ENCODE results near the gene ZSCAN9. TPM values are rescaled to one million over a fixed set of nuclear protein-coding genes. Genes with fewer than 3 reads are reported as not detected.

The ZSCAN9 gene
- total RNA-seq, 3 donors from 2014 or later: 14.1 to 15.7 (median 14.9) TPM

- DNase-seq (no peak), ATAC-seq (no peak)
- Histone ChIP-seq H3K4me3 (no peak overlapping the region), H3K36me3 (ENCODE audit: low read depth) (no peaks in the 10 kb centered on the region), H3K4me1 (ENCODE audit: low read depth) (peaks cover 9% of the 10 kb centered on the region), H3K9me3 (no peaks in the 10 kb centered on the region)
- TF ChIP-seq CTCF (IDR thresholded peaks at IDR 0.05): no peak
- intact Hi-C loops (cut with DNase I, micrococcal nuclease): no loop called here
These were observed 29.0 kb downstream of the ZSCAN9 start for GRCh38 chr6:28254121-28254519.

GRCh38 chr6:28257042-28257441 lies 32.0 kb downstream of the ZSCAN9 start:
- Histone ChIP-seq H3K4me1 (ENCODE audit: low read depth) (no peaks in the 10 kb centered on the region), H3K9me3 (no peaks in the 10 kb centered on the region), H3K4me3 (no peak overlapping the region), H3K36me3 (ENCODE audit: low read depth) (no peaks in the 10 kb centered on the region)
- DNase-seq (no peak), ATAC-seq (no peak)
- intact Hi-C loops (cut with DNase I, micrococcal nuclease): no loop called here
- no peak for TF ChIP-seq CTCF (IDR thresholded peaks at IDR 0.05)

GRCh38 chr6:28258877-28259777 lies 34.1 kb downstream of the ZSCAN9 start, which contains the start of gene NKAPL:
Gene NKAPL (plus strand): TSS chr6:28259297. CDS start chr6:28259372, 75 bp downstream.
- no peak within 1 kb of the TSS for H3K4me3 ChIP-seq
- TF ChIP-seq CTCF (IDR thresholded peaks at IDR 0.05): no peak
- intact Hi-C loops (cut with DNase I, micrococcal nuclease): no loop called here
- no peaks in the 10 kb centered on the region for H3K4me1 ChIP-seq (ENCODE audit: low read depth)
- H3K9me3 ChIP-seq: no peaks in the 10 kb centered on the region
- peak; percentile 47 for ATAC-seq
- no peaks in the 10 kb centered on the region for H3K36me3 ChIP-seq (ENCODE audit: low read depth)
- DNase-seq: peak; percentile 57 to 73 (median 60)

- Histone ChIP-seq H3K9me3 (no peaks in the 10 kb centered on the region), H3K36me3 (ENCODE audit: low read depth) (no peaks in the 10 kb centered on the region), H3K4me1 (ENCODE audit: low read depth) (peaks cover 9% of the 10 kb centered on the region), H3K4me3 (no peak overlapping the region)
- ATAC-seq (no peak), DNase-seq (no peak)
- intact Hi-C loops (cut with DNase I, micrococcal nuclease): no loop called here
- no peak for TF ChIP-seq CTCF (IDR thresholded peaks at IDR 0.05)
These were observed 38.8 kb downstream of the ZSCAN9 start for GRCh38 chr6:28263922-28264321.

GRCh38 chr6:28264834-28265401 lies 39.8 kb downstream of the ZSCAN9 start:
- no peak for DNase-seq
- Histone ChIP-seq H3K4me1 (ENCODE audit: low read depth) (peaks cover 9% of the 10 kb centered on the region), H3K9me3 (no peaks in the 10 kb centered on the region), H3K4me3 (no peak overlapping the region), H3K36me3 (ENCODE audit: low read depth) (no peaks in the 10 kb centered on the region)
- TF ChIP-seq CTCF (IDR thresholded peaks at IDR 0.05): no peak
- no peak for ATAC-seq
- intact Hi-C loops (cut with DNase I, micrococcal nuclease): no loop called here
